AG09319 (cell line): Measurements from ENCODE around the gene MUS81.

Experiments used
- DNase-seq: peaks from one replicate; pipeline ENCODE4 v3.0.0-alpha.2; 2010; ENCODE audit warnings: low read depth; ENCODE audit errors: extremely low read depth
- TF ChIP-seq, protein P1 (sequence below): IDR thresholded peaks from 2 replicates; pipeline ENCODE4 v1.5.1; 2011; ENCODE audit warnings: low read depth, mild to moderate bottlenecking, inconsistent platforms, low read length, moderate library complexity

The MUS81 gene

DNA sequence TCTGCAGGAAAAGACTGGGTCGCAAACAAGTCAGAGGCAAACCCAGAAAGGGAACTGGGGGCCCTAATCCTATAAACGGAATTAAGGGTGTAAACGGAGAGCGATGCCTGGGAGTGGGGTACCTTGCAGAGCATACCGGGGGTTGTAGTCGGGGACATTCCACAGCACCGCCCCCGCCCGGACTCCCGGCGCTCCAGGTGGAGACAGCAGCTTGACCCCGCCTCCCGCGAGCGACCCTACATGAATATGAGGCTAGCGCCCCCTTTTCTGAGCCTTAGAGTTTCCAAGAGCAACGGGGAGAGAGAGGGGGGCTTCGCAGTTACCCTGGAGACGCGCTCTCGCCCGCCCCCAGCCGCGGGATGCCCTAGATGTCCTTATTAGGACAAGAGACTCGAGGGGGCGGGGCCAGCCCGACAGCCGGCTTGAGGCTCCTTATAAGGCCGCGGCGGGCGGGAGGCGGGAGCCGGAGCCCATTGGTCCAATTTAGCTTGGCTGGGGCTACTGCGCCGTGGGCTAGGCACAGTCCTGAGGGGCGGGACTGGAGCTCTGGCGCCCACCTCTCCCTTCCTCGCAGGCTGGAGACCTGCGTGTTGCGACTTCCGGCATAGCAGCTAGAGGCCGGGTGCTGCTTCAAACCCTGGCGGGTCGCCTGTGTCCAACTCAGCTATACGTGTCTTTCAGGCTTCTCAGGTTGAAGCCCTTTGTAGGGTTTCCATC lies 980 bp upstream of the MUS81 start:
- TF ChIP-seq, protein P1, sequence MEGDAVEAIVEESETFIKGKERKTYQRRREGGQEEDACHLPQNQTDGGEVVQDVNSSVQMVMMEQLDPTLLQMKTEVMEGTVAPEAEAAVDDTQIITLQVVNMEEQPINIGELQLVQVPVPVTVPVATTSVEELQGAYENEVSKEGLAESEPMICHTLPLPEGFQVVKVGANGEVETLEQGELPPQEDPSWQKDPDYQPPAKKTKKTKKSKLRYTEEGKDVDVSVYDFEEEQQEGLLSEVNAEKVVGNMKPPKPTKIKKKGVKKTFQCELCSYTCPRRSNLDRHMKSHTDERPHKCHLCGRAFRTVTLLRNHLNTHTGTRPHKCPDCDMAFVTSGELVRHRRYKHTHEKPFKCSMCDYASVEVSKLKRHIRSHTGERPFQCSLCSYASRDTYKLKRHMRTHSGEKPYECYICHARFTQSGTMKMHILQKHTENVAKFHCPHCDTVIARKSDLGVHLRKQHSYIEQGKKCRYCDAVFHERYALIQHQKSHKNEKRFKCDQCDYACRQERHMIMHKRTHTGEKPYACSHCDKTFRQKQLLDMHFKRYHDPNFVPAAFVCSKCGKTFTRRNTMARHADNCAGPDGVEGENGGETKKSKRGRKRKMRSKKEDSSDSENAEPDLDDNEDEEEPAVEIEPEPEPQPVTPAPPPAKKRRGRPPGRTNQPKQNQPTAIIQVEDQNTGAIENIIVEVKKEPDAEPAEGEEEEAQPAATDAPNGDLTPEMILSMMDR: no peak
- peak; percentile 96 for DNase-seq

- TF ChIP-seq, protein P1: no peak
- no peak for DNase-seq
These were observed 388 bp upstream of the MUS81 start for GRCh38 chr11:65859812-65860277.

DNA sequence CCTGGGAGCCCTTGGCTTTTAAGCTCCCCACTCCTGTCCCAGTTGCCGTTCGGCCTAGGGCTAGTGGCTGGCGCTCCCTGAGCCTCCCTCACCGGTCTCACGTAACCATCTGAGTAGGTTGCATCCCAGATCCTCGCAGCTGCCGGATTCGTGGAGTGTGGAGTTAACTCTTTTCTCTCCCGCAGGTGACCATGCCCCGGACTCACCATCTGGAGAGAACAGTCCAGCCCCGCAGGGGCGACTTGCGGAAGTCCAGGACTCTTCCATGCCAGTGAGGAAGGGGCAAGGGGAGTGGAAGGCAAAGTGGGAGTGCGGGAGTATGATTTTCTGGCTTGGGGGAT lies 902 bp downstream of the MUS81 start:
- TF ChIP-seq, protein P1: no peak
- DNase-seq: no peak

DNA sequence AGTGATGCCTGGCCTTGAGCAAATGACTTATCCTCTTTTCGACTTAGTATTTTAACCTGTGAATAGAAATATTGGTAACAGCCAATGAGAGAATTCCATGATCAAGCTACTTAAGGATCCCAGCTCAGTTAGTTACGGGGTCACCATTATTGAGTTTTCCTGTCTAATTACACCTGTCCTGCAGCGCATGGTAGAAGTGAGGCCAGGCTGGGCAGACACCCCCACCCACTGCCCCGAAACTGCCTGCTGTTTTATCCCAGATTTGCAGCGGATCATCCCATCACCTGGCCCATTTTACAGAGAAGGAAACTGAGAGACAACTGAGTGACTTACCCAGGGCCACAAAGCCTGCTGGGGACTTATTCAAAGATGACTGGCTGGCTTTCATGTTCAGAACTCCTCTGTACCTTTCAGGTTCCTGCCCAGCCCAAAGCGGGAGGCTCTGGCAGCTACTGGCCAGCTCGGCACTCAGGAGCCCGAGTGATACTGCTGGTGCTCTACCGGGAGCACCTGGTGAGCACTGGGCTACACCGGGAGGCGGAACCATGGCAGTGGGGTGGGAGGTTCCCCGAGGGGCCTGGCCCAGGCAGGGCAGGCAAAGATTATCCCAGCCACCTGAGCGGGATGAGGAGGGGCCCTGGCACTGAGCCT lies 1.4 kb downstream of the MUS81 start:
- TF ChIP-seq, protein P1: no peak
- DNase-seq: no peak

DNA sequence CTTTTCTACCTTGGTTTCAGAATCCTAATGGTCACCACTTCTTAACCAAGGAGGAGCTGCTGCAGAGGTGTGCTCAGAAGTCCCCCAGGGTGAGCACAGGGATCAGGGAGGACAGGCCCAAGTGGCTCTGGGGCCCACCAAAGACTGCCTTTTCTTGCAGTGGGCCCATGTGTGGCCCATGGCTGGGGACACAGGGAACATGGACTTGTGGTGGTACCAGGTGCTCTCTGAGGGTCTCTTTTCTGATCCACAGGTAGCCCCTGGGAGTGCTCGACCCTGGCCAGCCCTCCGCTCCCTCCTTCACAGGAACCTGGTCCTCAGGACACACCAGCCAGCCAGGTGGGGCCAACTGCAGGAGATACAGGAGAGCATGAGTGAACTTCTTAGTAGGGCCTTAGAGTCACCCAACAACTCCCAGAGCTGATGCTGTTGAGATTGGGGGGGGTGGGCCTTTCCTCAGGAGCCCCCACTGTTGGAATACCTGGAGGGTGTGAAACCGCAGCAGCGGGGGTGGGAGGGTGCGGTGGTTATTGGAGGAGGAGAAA lies 2.0 kb downstream of the MUS81 start:
- TF ChIP-seq, protein P1: no peak
- DNase-seq: no peak

- no peak for DNase-seq
These were observed 3.0 kb downstream of the MUS81 start for GRCh38 chr11:65862941-65863888.

More at GRCh38 chr11:65862941-65863888, 3.0 kb downstream of the MUS81 start:
- TF ChIP-seq, protein P1: no peak
